NCI-H1694 (cell line): ENCODE results near the gene BMAL1.
"Not testable (repeated sequence)": the region's sequence is repeated elsewhere in the genome, so short reads cannot be mapped to it uniquely, and the experiment has no call there.

Experiments used
- DNase-seq: peaks from one replicate; lab custom pipeline; 2025; lab: John Stamatoyannopoulos, UW

BMAL1 gene

GRCh38 chr11:13382751-13383150 lies 105.2 kb downstream of the BMAL1 start:
- DNase-seq: no peak

GRCh38 chr11:13384908-13385640 lies 107.5 kb downstream of the BMAL1 start:
- peak; percentile 28 for DNase-seq

- DNase-seq: no peak
Measured at GRCh38 chr11:13386567-13386966, 109.0 kb downstream of the BMAL1 start.

DNA sequence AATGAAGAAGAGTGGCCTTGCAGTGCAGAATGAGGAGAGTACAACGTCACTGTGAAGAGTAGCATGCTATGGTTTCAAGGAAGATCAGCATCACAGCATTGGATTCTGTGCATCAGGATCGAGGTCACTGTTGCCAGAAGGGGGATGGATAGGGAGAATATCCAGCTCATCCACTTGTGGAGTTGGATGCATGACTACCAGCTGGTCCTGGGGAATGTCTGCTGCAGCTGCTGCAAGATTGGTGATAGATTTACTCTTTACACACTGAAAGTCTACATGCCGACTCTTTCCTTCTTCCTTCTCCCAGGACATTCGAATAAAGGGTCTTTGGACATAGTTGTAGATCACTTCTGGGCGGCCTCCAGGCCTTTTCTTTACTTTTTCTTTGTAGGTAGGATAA lies 111.2 kb downstream of the BMAL1 start:
- DNase-seq: no peak

DNA sequence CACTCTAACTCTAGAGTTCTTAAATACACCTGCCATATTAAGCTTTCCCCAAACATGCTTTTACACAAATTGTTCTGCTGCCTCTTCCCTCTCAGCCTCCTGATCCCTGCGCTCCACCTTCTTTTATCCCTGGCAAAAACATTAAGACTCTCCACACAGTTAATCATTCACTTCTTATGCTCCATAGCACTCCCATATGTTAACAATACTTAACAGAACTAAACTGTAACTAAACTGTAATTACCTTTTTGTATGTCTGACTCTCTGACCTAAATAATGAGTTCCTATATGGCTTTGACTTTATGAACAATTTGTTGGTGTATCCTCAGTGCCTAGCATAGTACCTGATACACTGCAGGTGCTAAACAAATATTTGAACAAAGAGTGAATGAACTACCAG lies 113.6 kb downstream of the BMAL1 start:
- DNase-seq: no peak

- not testable (repeated sequence) for DNase-seq
Measured at GRCh38 chr11:13398335-13398734, 120.7 kb downstream of the BMAL1 start.

DNA sequence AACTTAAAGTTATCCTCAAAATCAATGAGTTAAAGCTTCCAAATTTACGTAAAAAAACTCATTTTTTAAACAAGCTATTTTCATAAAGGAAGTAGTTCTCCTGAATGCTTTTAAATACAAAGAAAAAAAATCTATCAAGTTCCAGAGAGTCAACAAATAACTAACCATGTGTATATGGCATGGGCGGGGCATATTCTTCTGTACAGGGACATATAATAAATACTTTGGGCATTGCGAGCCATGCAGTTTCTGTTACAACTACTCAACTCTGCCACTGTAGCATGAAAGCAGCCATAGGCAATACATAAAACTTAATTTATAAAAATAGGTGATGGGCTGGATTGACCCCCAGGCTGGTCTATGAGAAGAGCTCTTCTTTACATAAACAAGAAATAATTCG lies 127.6 kb downstream of the BMAL1 start:
- DNase-seq: no peak

DNA sequence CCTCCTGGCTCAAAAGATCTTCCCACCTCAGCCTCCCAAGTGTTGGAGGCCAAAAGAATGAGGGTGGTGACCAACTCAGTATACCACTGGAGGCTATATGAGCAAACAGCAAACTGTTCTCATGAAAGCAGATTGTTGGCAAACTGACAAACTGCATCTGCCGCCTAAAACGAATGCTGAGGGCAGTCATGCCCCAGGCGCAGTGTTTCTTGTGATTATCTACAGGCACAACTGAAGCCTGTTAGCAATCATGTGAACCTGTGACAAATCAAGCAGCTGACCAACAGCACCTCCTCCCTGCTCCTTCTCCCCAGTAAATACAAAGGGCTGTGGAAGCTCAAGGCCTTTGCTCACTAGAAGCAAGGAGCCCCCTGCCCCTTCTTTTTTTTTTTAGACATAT lies 137.6 kb downstream of the BMAL1 start:
- DNase-seq: no peak

GRCh38 chr11:13421561-13421960 lies 144.0 kb downstream of the BMAL1 start:
- DNase-seq: no peak

- no peak for DNase-seq
Measured at GRCh38 chr11:13423372-13423771, 145.8 kb downstream of the BMAL1 start.

DNA sequence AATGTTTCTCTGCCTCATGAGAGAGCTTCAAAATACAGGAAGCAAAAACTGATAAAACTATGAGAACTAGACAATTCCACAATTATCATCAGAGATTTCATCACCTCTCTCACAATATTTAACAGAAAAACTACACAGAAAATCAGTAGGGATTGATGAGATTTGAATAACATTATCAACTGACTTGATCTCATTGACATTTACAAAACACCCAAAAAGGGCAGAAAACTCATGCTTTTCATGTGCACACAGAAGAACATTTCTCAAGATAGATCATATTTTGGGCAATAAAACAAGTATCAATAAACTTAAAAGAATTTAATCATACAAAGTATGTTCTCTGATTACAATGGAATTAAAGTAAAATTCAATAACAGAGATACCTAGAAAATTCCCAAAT lies 149.8 kb downstream of the BMAL1 start:
- no peak for DNase-seq

GRCh38 chr11:13429288-13429687 lies 151.7 kb downstream of the BMAL1 start:
- no peak for DNase-seq

DNA sequence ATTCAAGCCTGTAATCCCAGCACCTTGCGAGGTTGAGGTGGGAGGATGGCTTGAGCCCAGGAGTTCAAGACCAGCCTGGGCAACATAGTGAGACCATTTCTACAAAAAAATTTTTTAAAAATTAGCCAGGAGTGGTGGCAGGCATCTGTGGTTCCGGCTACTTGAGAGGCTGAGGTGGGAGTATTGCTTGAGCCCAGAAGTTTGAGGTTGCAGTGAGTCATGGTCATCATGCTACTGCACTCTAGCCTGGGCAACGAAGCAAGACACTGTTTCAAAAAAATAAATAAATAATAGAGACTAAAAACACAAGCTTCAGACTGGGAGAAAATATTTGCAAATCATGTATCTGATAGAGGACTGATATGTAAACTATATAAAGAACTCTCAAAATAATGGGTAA lies 152.2 kb downstream of the BMAL1 start:
- no peak for DNase-seq

- no peak for DNase-seq
Measured at GRCh38 chr11:13433437-13433836, 155.8 kb downstream of the BMAL1 start.

- DNase-seq: no peak
Measured at GRCh38 chr11:13434247-13435205, 156.9 kb downstream of the BMAL1 start.

DNA sequence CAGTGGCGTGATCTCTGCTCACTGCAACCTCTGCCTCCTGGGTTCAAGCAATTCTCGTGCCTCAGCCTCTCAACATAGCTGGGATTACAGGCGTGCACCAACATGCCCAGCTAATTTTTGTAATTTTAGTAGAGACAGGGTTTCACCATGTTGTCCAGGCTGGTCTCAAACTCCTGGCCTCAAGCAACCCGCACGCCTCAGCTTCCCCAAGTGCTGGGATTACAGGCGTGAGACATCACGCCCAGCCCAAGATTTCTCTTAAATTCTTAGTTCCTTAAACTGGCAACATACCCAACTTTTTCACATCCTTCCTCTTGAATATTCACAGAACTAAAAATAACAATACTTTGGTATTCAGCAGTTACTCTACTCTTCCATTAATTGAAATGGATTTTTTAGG lies 159.2 kb downstream of the BMAL1 start:
- not testable (repeated sequence) for DNase-seq
